ENCODE measurements around the gene KIFC3. TPM values are rescaled to one million over a fixed set of nuclear protein-coding genes. Genes with fewer than 3 reads are reported as not detected.

The KIFC3 gene
- total RNA-seq, 4 donors from 2014 or later = 28.2 to 76.8 (median 46.6) TPM

DNA sequence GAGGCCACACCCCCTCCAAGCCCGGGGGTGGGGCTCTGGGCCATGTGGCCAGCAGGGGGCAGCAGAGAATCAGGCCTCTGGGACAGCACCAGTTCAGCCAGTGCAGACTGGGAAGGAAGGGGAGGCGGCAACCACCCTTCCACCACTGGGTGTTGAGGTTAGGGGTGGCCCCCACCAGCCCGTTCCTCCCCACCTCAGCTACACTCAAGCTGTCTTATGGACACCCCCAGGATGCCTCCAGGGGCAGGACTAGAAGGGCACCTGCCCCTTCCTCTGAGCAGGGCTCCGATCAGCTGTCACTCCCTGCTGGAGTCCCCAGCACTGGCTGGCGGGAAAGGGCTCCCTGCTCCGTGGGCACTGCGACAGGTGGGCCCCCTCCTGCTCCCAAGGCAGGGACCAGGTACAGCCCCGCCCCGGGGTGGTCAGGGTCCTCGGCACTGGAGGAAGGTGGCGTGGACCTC lies 44.9 kb downstream of the KIFC3 start:
- H3K9me3 ChIP-seq = no peaks in the 10 kb centered on the region
- H3K27ac ChIP-seq (replicated peaks in 1 of 4) = peak overlapping the region in 2 of 4 donors; percentile 27 to 55
- intact Hi-C loops (cut with DNase I) = loop anchor here (1.0 to 5.0 kb wide), 3 partner anchors 50 to 245 kb away; partner anchors contain the start of genes USB1 and ZNF319
- peaks cover 4 to 93% (median 86%) of the 10 kb centered on the region in 4 donors for H3K36me3 ChIP-seq
- TF ChIP-seq, protein P1, sequence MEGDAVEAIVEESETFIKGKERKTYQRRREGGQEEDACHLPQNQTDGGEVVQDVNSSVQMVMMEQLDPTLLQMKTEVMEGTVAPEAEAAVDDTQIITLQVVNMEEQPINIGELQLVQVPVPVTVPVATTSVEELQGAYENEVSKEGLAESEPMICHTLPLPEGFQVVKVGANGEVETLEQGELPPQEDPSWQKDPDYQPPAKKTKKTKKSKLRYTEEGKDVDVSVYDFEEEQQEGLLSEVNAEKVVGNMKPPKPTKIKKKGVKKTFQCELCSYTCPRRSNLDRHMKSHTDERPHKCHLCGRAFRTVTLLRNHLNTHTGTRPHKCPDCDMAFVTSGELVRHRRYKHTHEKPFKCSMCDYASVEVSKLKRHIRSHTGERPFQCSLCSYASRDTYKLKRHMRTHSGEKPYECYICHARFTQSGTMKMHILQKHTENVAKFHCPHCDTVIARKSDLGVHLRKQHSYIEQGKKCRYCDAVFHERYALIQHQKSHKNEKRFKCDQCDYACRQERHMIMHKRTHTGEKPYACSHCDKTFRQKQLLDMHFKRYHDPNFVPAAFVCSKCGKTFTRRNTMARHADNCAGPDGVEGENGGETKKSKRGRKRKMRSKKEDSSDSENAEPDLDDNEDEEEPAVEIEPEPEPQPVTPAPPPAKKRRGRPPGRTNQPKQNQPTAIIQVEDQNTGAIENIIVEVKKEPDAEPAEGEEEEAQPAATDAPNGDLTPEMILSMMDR (IDR thresholded peaks at IDR 0.05) = peak; percentile 90 to 99 (median 96)
- TF ChIP-seq POLR2AphosphoS5 (IDR thresholded peaks at IDR 0.05) = peak in 1 of 2 donors; percentile 39
- no peak for TF ChIP-seq EP300 (IDR thresholded peaks at IDR 0.05)
- peak; percentile 96 for DNase-seq (ENCODE audit: extremely low spot score)
- H3K27me3 ChIP-seq = no peaks in the 10 kb centered on the region
- H3K4me1 ChIP-seq = peaks cover 0 to 15% (median 11%) of the 10 kb centered on the region in 4 donors
- 57% methylated on average over 10 of the region's 11 CpGs for WGBS
- H3K4me3 ChIP-seq = no peak overlapping the region

GRCh38 chr16:57756424-57757325 lies 45.6 kb downstream of the KIFC3 start:
- TF ChIP-seq POLR2A (IDR thresholded peaks at IDR 0.05; ENCODE audit: low read depth) (no peak), POLR2AphosphoS5 (IDR thresholded peaks at IDR 0.05) (no peak), EP300 (IDR thresholded peaks at IDR 0.05) (no peak)
- TF ChIP-seq, protein P1 (IDR thresholded peaks at IDR 0.05) = no peak
- H3K27ac ChIP-seq (replicated peaks in 1 of 4) = no peak overlapping the region

DNA sequence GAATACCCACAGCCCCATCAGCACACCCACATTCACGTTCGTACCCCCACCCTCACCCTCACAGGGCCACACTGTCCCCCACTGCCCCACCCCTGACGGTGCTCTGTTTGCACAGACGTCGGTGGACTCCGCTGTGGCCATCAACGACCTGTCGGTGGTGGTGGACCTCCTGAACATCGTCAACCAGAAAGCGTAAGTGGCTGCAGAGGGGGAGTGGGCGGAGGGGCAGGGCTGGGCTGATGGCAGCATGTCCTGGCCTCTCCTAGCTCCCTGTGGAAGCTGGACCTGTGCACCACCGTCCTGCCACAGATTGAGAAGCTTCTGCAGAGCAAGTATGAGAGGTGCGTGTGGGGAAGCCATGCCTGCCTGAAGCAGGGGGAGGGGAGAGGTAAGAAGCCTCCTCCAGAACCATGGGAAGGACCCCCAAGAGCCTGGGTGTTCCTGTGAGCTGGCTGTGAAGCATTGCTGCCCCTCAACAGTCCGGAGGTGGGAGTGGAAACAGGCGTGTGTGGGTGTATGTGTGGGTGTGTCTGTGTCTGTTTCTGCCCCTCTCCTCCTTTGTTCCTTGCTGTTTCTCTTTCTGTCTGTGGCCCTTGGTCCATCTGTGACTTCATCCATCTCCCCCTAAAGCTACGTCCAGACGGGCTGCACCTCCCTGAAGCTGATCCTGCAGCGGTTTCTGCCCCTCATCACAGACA lies 46.4 kb downstream of the KIFC3 start:
- TF ChIP-seq, protein P1 (IDR thresholded peaks at IDR 0.05) = no peak
- TF ChIP-seq EP300 (IDR thresholded peaks at IDR 0.05) = no peak
- TF ChIP-seq POLR2AphosphoS5 (IDR thresholded peaks at IDR 0.05) = no peak
- no peak for TF ChIP-seq POLR2A (IDR thresholded peaks at IDR 0.05; ENCODE audit: low read depth)
- Histone ChIP-seq H3K36me3 (peaks cover 4 to 93% (median 85%) of the 10 kb centered on the region in 4 donors), H3K4me1 (peaks cover 0 to 15% (median 11%) of the 10 kb centered on the region in 4 donors), H3K4me3 (no peak overlapping the region), H3K27ac (replicated peaks in 1 of 4) (no peak overlapping the region), H3K9me3 (no peaks in the 10 kb centered on the region), H3K27me3 (no peaks in the 10 kb centered on the region)
- 74% methylated on average over 18 of the region's 18 CpGs for WGBS
- DNase-seq (ENCODE audit: extremely low spot score) = no peak
- intact Hi-C loops (cut with DNase I) = loop anchor here (5.0 kb wide), 2 partner anchors 51 to 246 kb away; partner anchors contain the start of genes USB1 and ZNF319

More at GRCh38 chr16:57756424-57757325, 45.6 kb downstream of the KIFC3 start:
- Histone ChIP-seq H3K4me1 (peaks cover 0 to 15% (median 11%) of the 10 kb centered on the region in 4 donors), H3K9me3 (no peaks in the 10 kb centered on the region), H3K27me3 (no peaks in the 10 kb centered on the region), H3K4me3 (no peak overlapping the region), H3K36me3 (peaks cover 4 to 93% (median 86%) of the 10 kb centered on the region in 4 donors)
- intact Hi-C loops (cut with DNase I) = loop anchor here (1.0 to 5.0 kb wide), 3 partner anchors 51 to 246 kb away; partner anchors contain the start of genes USB1 and ZNF319
- DNase-seq (ENCODE audit: extremely low spot score) = no peak
- 69% methylated on average over 8 of the region's 15 CpGs for WGBS

- Histone ChIP-seq H3K4me3 (no peak overlapping the region), H3K4me1 (peaks cover 0 to 15% (median 11%) of the 10 kb centered on the region in 4 donors), H3K9me3 (no peaks in the 10 kb centered on the region), H3K27ac (replicated peaks in 1 of 4) (no peak overlapping the region), H3K36me3 (peaks cover 4 to 91% (median 81%) of the 10 kb centered on the region in 4 donors), H3K27me3 (no peaks in the 10 kb centered on the region)
- TF ChIP-seq POLR2A (IDR thresholded peaks at IDR 0.05; ENCODE audit: low read depth) (no peak), EP300 (IDR thresholded peaks at IDR 0.05) (no peak), POLR2AphosphoS5 (IDR thresholded peaks at IDR 0.05) (no peak)
- TF ChIP-seq, protein P1 (IDR thresholded peaks at IDR 0.05) = no peak
- 70% methylated on average over 3 of the region's 24 CpGs for WGBS
- no peak for DNase-seq (ENCODE audit: extremely low spot score)
- intact Hi-C loops (cut with DNase I) = loop anchor here (5.0 kb wide), 2 partner anchors 52 to 247 kb away; partner anchors contain the start of genes USB1 and ZNF319
These were observed 47.1 kb downstream of the KIFC3 start for GRCh38 chr16:57755061-57755684.
